B cell (primary cell): ENCODE measurements around the gene AIG1. TPM values are rescaled to one million over a fixed set of nuclear protein-coding genes. Genes with fewer than 3 reads are reported as not detected.

Source experiments
- ATAC-seq: fragments of 200-7000 bp; cut with Tn5 transposase; one replicate; pipeline ENCODE4 v1.10.0; 2021; ENCODE audit warnings: low read depth, mild to moderate bottlenecking, moderate number of reproducible peaks, moderate library complexity
- CTCF ChIA-PET: fragments of 350-600 bp; sonication (Branson Sonifier 250); formaldehyde crosslinking; loops from one replicate; lab custom pipeline; 2021; ENCODE audit warnings: antibody characterized with exemption, inconsistent platforms; lab: Charles Lee
- POLR2A ChIA-PET: fragments of 350-600 bp; sonication (Branson Sonifier 250); formaldehyde crosslinking; loops from one replicate; lab custom pipeline; 2021; ENCODE audit warnings: antibody characterized with exemption; lab: Charles Lee
- DNase-seq: peaks from one replicate; pipeline ENCODE4 v3.0.0; 2013
- H2AFZ ChIP-seq: 2 replicates; pipeline ENCODE4 v1.6.1; 2012; ENCODE audit warnings: mild to moderate bottlenecking, low read depth, low read length; ENCODE audit not compliant: insufficient read depth, poor library complexity, severe bottlenecking
- H3K27ac ChIP-seq, 2 donors: 1 replicate in 1 of 2; 2 replicates in 1 of 2; pipeline ENCODE4 v1.5.1; 2012 to 2013; ENCODE audit warnings: low read length in 2 of 2, mild to moderate bottlenecking in 2 of 2, moderate library complexity in 1 of 2
- H3K27me3 ChIP-seq, 4 experiments: fragments of 200-600 bp in 1 of 4; sonication (generic) in 1 of 4; replicated peaks in 1 of 4; 1 replicate in 2 of 4; 2 replicates in 2 of 4; pipeline versions ENCODE4 v1.6.1 to v1.7.0; 2013 to 2016; ENCODE audit warnings: low read length in 3 of 4, mild to moderate bottlenecking in 2 of 4, mixed read lengths in 1 of 4, moderate library complexity in 1 of 4; ENCODE audit not compliant: insufficient read depth in 4 of 4, control insufficient read depth in 3 of 4; ENCODE audit errors: control extremely low read depth in 1 of 4
- H3K36me3 ChIP-seq, 2 experiments: replicated peaks in 1 of 2; 1 replicate in 1 of 2; 2 replicates in 1 of 2; pipeline versions ENCODE4 v1.6.1 to v1.7.1; 2013; ENCODE audit warnings: low read length in 1 of 2; ENCODE audit not compliant: insufficient read depth in 2 of 2, control insufficient read depth in 1 of 2; ENCODE audit errors: control extremely low read depth in 1 of 2, extremely low read depth in 1 of 2
- H3K4me1 ChIP-seq, 2 donors: fragments of 200-600 bp in 1 of 2; sonication (generic) in 1 of 2; 1 replicate in 1 of 2; 2 replicates in 1 of 2; pipeline versions ENCODE4 v1.5.1 to v1.6.1; 2013 to 2017; ENCODE audit warnings: low read length in 2 of 2; ENCODE audit not compliant: control insufficient read depth in 2 of 2, insufficient read depth in 2 of 2
- H3K4me2 ChIP-seq: replicated peaks from 2 replicates; pipeline ENCODE3; 2012; ENCODE audit warnings: mild to moderate bottlenecking, low read depth, low read length; ENCODE audit not compliant: poor library complexity, severe bottlenecking
- H3K4me3 ChIP-seq, 5 experiments: fragments of 200-600 bp in 1 of 5; sonication (generic) in 1 of 5; 1 replicate in 3 of 5; 2 replicates in 2 of 5; pipeline versions ENCODE4 v1.5.1 to v1.7.0; 2011 to 2016; ENCODE audit warnings: low read length in 4 of 5, mild to moderate bottlenecking in 4 of 5, low read depth in 2 of 5, control low read depth in 1 of 5, moderate library complexity in 1 of 5; ENCODE audit not compliant: insufficient read depth in 1 of 5; ENCODE audit errors: control extremely low read depth in 1 of 5, extremely low read depth in 1 of 5
- H3K79me2 ChIP-seq: fragments of 200-600 bp; sonication (generic); one replicate; pipeline ENCODE4 v1.6.0; 2016; ENCODE audit warnings: low read length; ENCODE audit not compliant: control insufficient read depth, insufficient read depth
- H3K9ac ChIP-seq: fragments of 200-600 bp; sonication (generic); 2 replicates; pipeline ENCODE4 v1.6.1; 2017; ENCODE audit warnings: mild to moderate bottlenecking, low read length, moderate library complexity
- H3K9me3 ChIP-seq, 3 donors: one replicate each; pipeline versions ENCODE4 v1.6.1 to v1.7.1; 2013; ENCODE audit warnings: low read length in 2 of 3; ENCODE audit not compliant: control insufficient read depth in 2 of 3, insufficient read depth in 1 of 3; ENCODE audit errors: control extremely low read depth in 1 of 3
- H4K20me1 ChIP-seq: 2 replicates; pipeline ENCODE4 v1.6.0; 2012; ENCODE audit warnings: mild to moderate bottlenecking, low read length; ENCODE audit not compliant: insufficient read depth, control insufficient read depth, poor library complexity, severe bottlenecking
- H3K27ac Mint-ChIP-seq: one replicate; pipeline ENCODE4 v1.8.0; 2021; ENCODE audit warnings: mixed read lengths
- H3K27me3 Mint-ChIP-seq: one replicate; pipeline ENCODE4 v1.8.0; 2021; ENCODE audit warnings: mixed read lengths
- H3K4me1 Mint-ChIP-seq: one replicate; pipeline ENCODE4 v1.8.0; 2021; ENCODE audit warnings: mixed read lengths
- H3K4me3 Mint-ChIP-seq: one replicate; pipeline ENCODE4 v1.8.0; 2021; ENCODE audit warnings: mixed read lengths
- H3K9me3 Mint-ChIP-seq: one replicate; pipeline ENCODE4 v1.8.0; 2022; ENCODE audit warnings: mixed read lengths; ENCODE audit not compliant: insufficient read depth
- CTCF ChIP-seq: fragments of 200-600 bp; IDR thresholded peaks from one replicate; pipeline ENCODE4 v1.8.0; 2022; ENCODE audit warnings: antibody characterized with exemption, mild to moderate bottlenecking
- EZH2 ChIP-seq: IDR thresholded peaks from 2 replicates; pipeline ENCODE4 v1.6.1; 2012; ENCODE audit warnings: borderline replicate concordance, low read depth, mild to moderate bottlenecking, moderate library complexity, low read length; ENCODE audit not compliant: insufficient read depth, poor library complexity, severe bottlenecking
- WGBS: methylation state at CpG from one replicate; pipeline ENCODE4 v1.1.5; 2013; ENCODE audit warnings: missing lambda C conversion rate; ENCODE audit not compliant: insufficient coverage; 5-methylcytosine and 5-hydroxymethylcytosine counted together
- intact Hi-C: fragments of 100-400 bp; cut with micrococcal nuclease; formaldehyde crosslinking; loops from one replicate; pipeline ENCODE4 v1.10.0; 2022
- polyA plus RNA-seq: library from polyadenylated mRNA; depleted of rRNA; stranded (reverse); fragments of >200 nt; gene quantifications from 2 replicates; pipeline ENCODE4 v1.2.3, GENCODE V29; 2012
- total RNA-seq, 2 donors: library from RNA; stranded (reverse); fragments of 120-200 nt in 1 of 2; gene quantifications; 1 replicate in 1 of 2; 2 replicates in 1 of 2; pipeline versions ENCODE4 v1.2.3 to v1.2.4, GENCODE V29; 2013 to 2022

The AIG1 gene
- total and polyA plus RNA-seq, 2 donors (not counting 1 experiment from before 2014, with no cell fraction given), result 7.0 to 9.0 TPM

GRCh38 chr6:143253586-143253985 lies 192.9 kb downstream of the AIG1 start:
- Mint-ChIP-seq H3K4me1 (no peaks in the 10 kb centered on the region), H3K27me3 (no peaks in the 10 kb centered on the region), H3K4me3 (no peak overlapping the region), H3K9me3 (no peaks in the 10 kb centered on the region), H3K27ac (no peak overlapping the region)
- no peak overlapping the region for H3K4me3 ChIP-seq
- ATAC-seq (no peak), DNase-seq (no peak)
- H3K4me2 ChIP-seq, result no peak overlapping the region
- H4K20me1 ChIP-seq, result no peaks in the 10 kb centered on the region
- H3K79me2 ChIP-seq, result no peaks in the 10 kb centered on the region
- H3K9ac ChIP-seq, result no peak overlapping the region
- ChIA-PET POLR2A (no interaction called here), CTCF (no interaction called here)
- H2AFZ ChIP-seq, result no peak overlapping the region
- H3K27ac ChIP-seq, result no peak overlapping the region
- TF ChIP-seq CTCF, result no peak
- TF ChIP-seq EZH2, result no peak
- H3K36me3 ChIP-seq, result no peaks in the 10 kb centered on the region
- H3K27me3 ChIP-seq, result no peaks in the 10 kb centered on the region
- peaks cover 0 to 5% (median 0%) of the 10 kb centered on the region in 3 donors for H3K9me3 ChIP-seq
- WGBS, result no CpG with 5 or more reads among the region's 4 CpGs
- intact Hi-C loops, result no loop called here
- no peaks in the 10 kb centered on the region for H3K4me1 ChIP-seq

GRCh38 chr6:143258945-143259344 lies 198.3 kb downstream of the AIG1 start:
- H3K4me2 ChIP-seq, result no peak overlapping the region
- Mint-ChIP-seq H3K27ac (no peak overlapping the region), H3K27me3 (no peaks in the 10 kb centered on the region), H3K4me3 (no peak overlapping the region), H3K9me3 (no peaks in the 10 kb centered on the region), H3K4me1 (no peaks in the 10 kb centered on the region)
- no peaks in the 10 kb centered on the region for H3K36me3 ChIP-seq
- H3K9me3 ChIP-seq, result peaks cover 5 to 17% (median 6%) of the 10 kb centered on the region in 3 donors
- H3K9ac ChIP-seq, result no peak overlapping the region
- no peak for DNase-seq
- TF ChIP-seq CTCF, result no peak
- no peak for TF ChIP-seq EZH2
- H3K27me3 ChIP-seq, result no peaks in the 10 kb centered on the region
- no peak overlapping the region for H3K4me3 ChIP-seq
- no peak for ATAC-seq
- H2AFZ ChIP-seq, result no peak overlapping the region
- intact Hi-C loops, result no loop called here
- H4K20me1 ChIP-seq, result no peaks in the 10 kb centered on the region
- no peaks in the 10 kb centered on the region for H3K79me2 ChIP-seq
- no peaks in the 10 kb centered on the region for H3K4me1 ChIP-seq
- CTCF ChIA-PET, result no interaction called here
- POLR2A ChIA-PET, result no interaction called here
- no peak overlapping the region for H3K27ac ChIP-seq
